H9 (cell line): ENCODE results near the gene MRPS33. TPM values are rescaled to one million over a fixed set of nuclear protein-coding genes. Genes with fewer than 3 reads are reported as not detected.

Experiments used
- DNase-seq: peaks from one replicate; pipeline ENCODE4 v3.0.0-alpha.2; 2017
- H2AFZ ChIP-seq: one replicate; pipeline ENCODE4 v1.6.1; 2013; ENCODE audit warnings: mild to moderate bottlenecking, low read length, control low read depth, moderate library complexity
- H2AK5ac ChIP-seq: 2 replicates; pipeline ENCODE4 v1.6.1; 2013; ENCODE audit warnings: low read length, control low read depth, mixed read lengths; ENCODE audit not compliant: insufficient read length
- H2BK120ac ChIP-seq: one replicate; pipeline ENCODE4 v1.6.1; 2013; ENCODE audit warnings: low read depth, mild to moderate bottlenecking, low read length, control low read depth, inconsistent platforms; ENCODE audit not compliant: poor library complexity, severe bottlenecking
- H2BK12ac ChIP-seq: 2 replicates; pipeline ENCODE4 v1.6.1; 2013; ENCODE audit warnings: low read length, control low read depth, mixed read lengths, low read depth; ENCODE audit not compliant: insufficient read length
- H2BK15ac ChIP-seq: 2 replicates; pipeline ENCODE4 v1.6.1; 2013; ENCODE audit warnings: low read depth, low read length, control low read depth
- H2BK20ac ChIP-seq: one replicate; pipeline ENCODE4 v1.6.1; 2013; ENCODE audit warnings: low read depth, mild to moderate bottlenecking, low read length, control low read depth, inconsistent platforms; ENCODE audit not compliant: poor library complexity, severe bottlenecking
- H2BK5ac ChIP-seq: 2 replicates; pipeline ENCODE4 v1.6.1; 2013; ENCODE audit warnings: low read length, control low read depth, mixed read lengths; ENCODE audit not compliant: insufficient read length
- H3K14ac ChIP-seq: 2 replicates; pipeline ENCODE4 v1.6.1; 2013; ENCODE audit warnings: low read length, control low read depth; ENCODE audit not compliant: insufficient read depth
- H3K18ac ChIP-seq: 2 replicates; pipeline ENCODE4 v1.6.1; 2013; ENCODE audit warnings: low read depth, mild to moderate bottlenecking, mixed read lengths, low read length, control low read depth; ENCODE audit not compliant: insufficient read length
- H3K23ac ChIP-seq: 2 replicates; pipeline ENCODE4 v1.6.1; 2013; ENCODE audit warnings: low read length, control low read depth, mixed read lengths, low read depth; ENCODE audit not compliant: insufficient read length
- H3K23me2 ChIP-seq: 2 replicates; pipeline ENCODE4 v1.6.1; 2013; ENCODE audit warnings: low read depth, mild to moderate bottlenecking, mixed read lengths, low read length, control low read depth; ENCODE audit not compliant: insufficient read length, poor library complexity, severe bottlenecking
- H3K27ac ChIP-seq: 2 replicates; pipeline ENCODE4 v1.5.1; 2013; ENCODE audit warnings: low read length, control low read depth, mixed read lengths, low read depth; ENCODE audit not compliant: insufficient read length
- H3K27me3 ChIP-seq: 2 replicates; pipeline ENCODE4 v1.6.1; 2013; ENCODE audit warnings: low read length, control low read depth, inconsistent platforms; ENCODE audit not compliant: insufficient read depth
- H3K4ac ChIP-seq: 2 replicates; pipeline ENCODE4 v1.6.1; 2013; ENCODE audit warnings: low read depth, mild to moderate bottlenecking, control low read depth, inconsistent platforms, low read length, moderate library complexity
- H3K4me1 ChIP-seq: 2 replicates; pipeline ENCODE4 v1.6.1; 2013; ENCODE audit warnings: low read length, control low read depth, inconsistent platforms; ENCODE audit not compliant: insufficient read depth
- H3K4me2 ChIP-seq: 2 replicates; pipeline ENCODE4 v1.6.1; 2013; ENCODE audit warnings: low read length, control low read depth, mixed read lengths; ENCODE audit not compliant: insufficient read length, insufficient read depth
- H3K56ac ChIP-seq: 2 replicates; pipeline ENCODE4 v1.6.1; 2013; ENCODE audit warnings: low read depth, mild to moderate bottlenecking, mixed read lengths, low read length, control low read depth; ENCODE audit not compliant: insufficient read length
- H3K79me1 ChIP-seq: 2 replicates; pipeline ENCODE4 v1.6.1; 2013; ENCODE audit warnings: low read depth, mild to moderate bottlenecking, moderate library complexity, low read length, control low read depth, inconsistent platforms; ENCODE audit not compliant: insufficient read depth, poor library complexity, severe bottlenecking
- H3K79me2 ChIP-seq: 2 replicates; pipeline ENCODE4 v1.6.1; 2013; ENCODE audit warnings: low read length, control low read depth, inconsistent platforms; ENCODE audit not compliant: insufficient read depth
- H3K9ac ChIP-seq: 2 replicates; pipeline ENCODE4 v1.6.1; 2013; ENCODE audit warnings: low read length, control low read depth, mixed read lengths; ENCODE audit not compliant: insufficient read length; ENCODE audit errors: extremely low read depth
- H3K9me3 ChIP-seq: one replicate; pipeline ENCODE4 v1.6.1; 2013; ENCODE audit warnings: low read depth, low read length, inconsistent platforms; ENCODE audit not compliant: control insufficient read depth
- H3T11ph ChIP-seq: one replicate; pipeline ENCODE4 v1.6.1; 2013; ENCODE audit warnings: mild to moderate bottlenecking, low read length, control low read depth, inconsistent platforms
- H4K20me1 ChIP-seq: one replicate; pipeline ENCODE4 v1.6.1; 2013; ENCODE audit not compliant: control insufficient read depth, insufficient read length, insufficient read depth
- H4K5ac ChIP-seq: 2 replicates; pipeline ENCODE4 v1.6.1; 2013; ENCODE audit warnings: low read depth, mild to moderate bottlenecking, mixed read lengths, low read length, control low read depth; ENCODE audit not compliant: insufficient read length
- H4K8ac ChIP-seq: replicated peaks from 2 replicates; pipeline ENCODE4 v1.6.1; 2013; ENCODE audit warnings: low read length, control low read depth, mixed read lengths, low read depth; ENCODE audit not compliant: insufficient read length
- H4K91ac ChIP-seq: 2 replicates; pipeline ENCODE4 v1.6.1; 2013; ENCODE audit warnings: low read depth, mild to moderate bottlenecking, moderate library complexity, mixed read lengths, low read length, control low read depth; ENCODE audit not compliant: insufficient read length
- H3K27ac Mint-ChIP-seq, 3 experiments: 2 replicates in 2 of 3; 3 replicates in 1 of 3; pipeline ENCODE4 v1.8.0; 2020 to 2021; ENCODE audit warnings: mixed read lengths in 3 of 3, mild to moderate bottlenecking in 1 of 3, moderate library complexity in 1 of 3
- H3K27me3 Mint-ChIP-seq: 2 replicates; pipeline ENCODE4 v1.8.0; 2021; ENCODE audit warnings: low read depth, mild to moderate bottlenecking, moderate library complexity, mixed read lengths
- H3K36me3 Mint-ChIP-seq, 3 experiments: 2 replicates in 2 of 3; 3 replicates in 1 of 3; pipeline ENCODE4 v1.8.0; 2020 to 2021; ENCODE audit warnings: low read depth in 3 of 3, mixed read lengths in 3 of 3; ENCODE audit not compliant: insufficient read depth in 1 of 3
- H3K4me1 Mint-ChIP-seq, 2 experiments: 2 replicates each; pipeline ENCODE4 v1.8.0; 2020; ENCODE audit warnings: mixed read lengths in 2 of 2
- H3K4me3 Mint-ChIP-seq, 2 experiments: 2 replicates in 1 of 2; 3 replicates in 1 of 2; pipeline ENCODE4 v1.8.0; 2020 to 2021; ENCODE audit warnings: mild to moderate bottlenecking in 2 of 2, mixed read lengths in 2 of 2, moderate library complexity in 1 of 2
- H3K9me3 Mint-ChIP-seq, 2 experiments: 2 replicates in 1 of 2; 3 replicates in 1 of 2; pipeline ENCODE4 v1.8.0; 2020; ENCODE audit warnings: mild to moderate bottlenecking in 2 of 2, mixed read lengths in 2 of 2, moderate library complexity in 1 of 2
- CTCF ChIP-seq: fragments of 200-600 bp; sonication (generic); conservative IDR thresholded peaks from 3 replicates; pipeline ENCODE4 v1.8.0; 2021; ENCODE audit warnings: antibody characterized with exemption, mild to moderate bottlenecking
- WGBS: extraction: QIAGEN DNeasy Blood & Tissue Kit; methylation state at CpG from one replicate; pipeline ENCODE4 v1.1.7; 2013; ENCODE audit warnings: missing lambda C conversion rate, low lambda C conversion rate, mixed read lengths; ENCODE audit not compliant: insufficient read length; ENCODE audit errors: extremely low coverage; 5-methylcytosine and 5-hydroxymethylcytosine counted together
- total RNA-seq: library from RNA; stranded (reverse); gene quantifications from 2 replicates; pipeline ENCODE4 v1.2.1, GENCODE V29; 2021

MRPS33 gene
- total RNA-seq, 1 experiment from 2014 or later, result 64.2 TPM

DNA sequence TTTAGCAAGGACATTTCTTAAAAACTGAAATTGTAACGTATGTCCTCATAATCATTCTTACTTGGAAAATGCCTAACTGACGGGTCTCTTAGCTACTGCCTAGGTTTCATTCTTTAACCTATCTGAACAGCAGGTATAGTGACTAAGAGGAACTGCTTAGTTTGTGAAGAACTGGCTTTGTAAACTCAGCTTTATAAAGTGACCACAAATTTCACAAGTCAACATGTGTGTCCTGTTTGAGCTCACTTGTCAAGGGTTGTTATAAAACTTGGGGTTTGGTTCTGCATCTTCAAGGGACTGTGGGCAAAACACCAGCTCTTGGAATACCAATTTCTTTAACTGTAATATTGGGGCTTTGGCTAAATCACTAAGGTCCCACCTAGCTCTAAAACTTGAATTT is 32.2 kb downstream of the MRPS33 start:
- peaks cover 0 to 3% of the 10 kb centered on the region in 2 experiments; a peak in 1 of 4 replicates for H3K4me1 Mint-ChIP-seq
- Histone ChIP-seq H2BK5ac (no peak overlapping the region), H3K79me1 (no peaks in the 10 kb centered on the region), H3K27ac (no peak overlapping the region), H3K79me2 (no peaks in the 10 kb centered on the region), H2AFZ (no peak overlapping the region), H2BK12ac (no peak overlapping the region), H3K23ac (no peak overlapping the region), H4K8ac (no peak overlapping the region), H4K20me1 (no peaks in the 10 kb centered on the region), H3K18ac (no peak overlapping the region), H3K56ac (no peak overlapping the region), H4K91ac (no peak overlapping the region), H3K23me2 (no peaks in the 10 kb centered on the region), H2AK5ac (no peak overlapping the region), H3K4me2 (no peak overlapping the region), H3K4ac (no peak overlapping the region), H3T11ph (no peak overlapping the region), H2BK15ac (no peak overlapping the region), H4K5ac (no peak overlapping the region), H2BK20ac (no peak overlapping the region), H3K14ac (no peak overlapping the region), H3K4me1 (no peaks in the 10 kb centered on the region), H3K9me3 (no peaks in the 10 kb centered on the region), H3K27me3 (no peaks in the 10 kb centered on the region), H2BK120ac (no peak overlapping the region), H3K9ac (no peak overlapping the region)
- H3K27me3 Mint-ChIP-seq, result no peaks in the 10 kb centered on the region
- H3K27ac Mint-ChIP-seq, result no peak overlapping the region
- H3K9me3 Mint-ChIP-seq, result peaks cover 0 to 4% of the 10 kb centered on the region in 2 experiments; a peak in 3 of 5 replicates
- WGBS, result no CpG with 5 or more reads among the region's 2 CpGs
- DNase-seq, result no peak
- no peak for TF ChIP-seq CTCF
- no peaks in the 10 kb centered on the region for H3K36me3 Mint-ChIP-seq
- no peak overlapping the region for H3K4me3 Mint-ChIP-seq
